HL-60 (cell line): ENCODE data around the gene IL17C.

ENCODE experiments used
- DNase-seq, 2 experiments: peaks; one replicate each; pipeline ENCODE4 v3.0.0-alpha.2; 2010 to 2020; ENCODE audit warnings: low read depth in 1 of 2, low spot score in 1 of 2
- H3K27ac ChIP-seq: fragments of 250-450 bp; sonication (Bioruptor Pico); replicated peaks from 2 replicates; pipeline ENCODE4 v1.5.1; 2020; ENCODE audit warnings: mild to moderate bottlenecking, moderate library complexity
- H3K27me3 ChIP-seq: fragments of 250-450 bp; sonication (Bioruptor Pico); 2 replicates; pipeline ENCODE4 v1.5.1; 2021; ENCODE audit warnings: mild to moderate bottlenecking, moderate library complexity; ENCODE audit not compliant: insufficient read depth, poor library complexity, severe bottlenecking
- H3K4me3 ChIP-seq: replicated peaks from 2 replicates; pipeline ENCODE4 v1.5.1; 2011; ENCODE audit warnings: mild to moderate bottlenecking, control low read depth, low read length; ENCODE audit not compliant: insufficient read depth
- GABPA ChIP-seq: IDR thresholded peaks from 2 replicates; pipeline ENCODE4 v1.6.1; 2012; ENCODE audit warnings: low read depth
- POLR2AphosphoS5 ChIP-seq: IDR thresholded peaks from 2 replicates; pipeline ENCODE4 v1.6.1; 2012; ENCODE audit warnings: low read depth
- SPI1 ChIP-seq: IDR thresholded peaks from 2 replicates; pipeline ENCODE4 v1.6.1; 2012; ENCODE audit warnings: low read depth, mild to moderate bottlenecking, borderline replicate concordance
- TF ChIP-seq, protein P1 (sequence below): IDR thresholded peaks from one replicate; pipeline ENCODE4 v1.5.1; 2011; ENCODE audit warnings: low read length, control low read depth, inconsistent platforms; ENCODE audit not compliant: insufficient read depth
- TF ChIP-seq, protein P2 (sequence below): IDR thresholded peaks from 2 replicates; pipeline ENCODE4 v1.6.1; 2012; ENCODE audit warnings: low read depth; ENCODE audit not compliant: insufficient replicate concordance

Gene IL17C

DNA sequence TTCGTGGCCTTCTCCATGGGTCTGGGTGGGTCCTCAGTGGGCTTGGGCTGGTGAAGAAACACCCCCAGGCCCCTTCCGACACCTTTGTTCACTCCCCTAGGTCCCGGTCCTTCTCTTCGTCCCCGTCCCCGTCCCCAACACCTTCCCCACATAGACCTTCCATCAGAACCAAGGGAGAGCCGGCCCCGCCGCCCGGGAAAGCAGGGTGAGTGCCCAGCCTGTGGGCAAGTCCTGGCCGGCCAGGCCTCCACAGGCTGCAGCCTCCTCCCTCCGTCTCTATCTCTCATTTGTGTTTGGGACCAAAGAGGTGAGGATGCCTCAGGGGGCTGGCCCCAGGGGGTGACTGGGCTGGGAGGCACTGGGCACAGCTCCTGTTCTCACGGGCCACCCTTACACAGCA is 14.5 kb upstream of the IL17C start:
- no peak for TF ChIP-seq GABPA
- no peak for TF ChIP-seq SPI1
- TF ChIP-seq, protein P1, sequence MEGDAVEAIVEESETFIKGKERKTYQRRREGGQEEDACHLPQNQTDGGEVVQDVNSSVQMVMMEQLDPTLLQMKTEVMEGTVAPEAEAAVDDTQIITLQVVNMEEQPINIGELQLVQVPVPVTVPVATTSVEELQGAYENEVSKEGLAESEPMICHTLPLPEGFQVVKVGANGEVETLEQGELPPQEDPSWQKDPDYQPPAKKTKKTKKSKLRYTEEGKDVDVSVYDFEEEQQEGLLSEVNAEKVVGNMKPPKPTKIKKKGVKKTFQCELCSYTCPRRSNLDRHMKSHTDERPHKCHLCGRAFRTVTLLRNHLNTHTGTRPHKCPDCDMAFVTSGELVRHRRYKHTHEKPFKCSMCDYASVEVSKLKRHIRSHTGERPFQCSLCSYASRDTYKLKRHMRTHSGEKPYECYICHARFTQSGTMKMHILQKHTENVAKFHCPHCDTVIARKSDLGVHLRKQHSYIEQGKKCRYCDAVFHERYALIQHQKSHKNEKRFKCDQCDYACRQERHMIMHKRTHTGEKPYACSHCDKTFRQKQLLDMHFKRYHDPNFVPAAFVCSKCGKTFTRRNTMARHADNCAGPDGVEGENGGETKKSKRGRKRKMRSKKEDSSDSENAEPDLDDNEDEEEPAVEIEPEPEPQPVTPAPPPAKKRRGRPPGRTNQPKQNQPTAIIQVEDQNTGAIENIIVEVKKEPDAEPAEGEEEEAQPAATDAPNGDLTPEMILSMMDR: no peak
- TF ChIP-seq POLR2AphosphoS5: no peak
- TF ChIP-seq, protein P2, sequence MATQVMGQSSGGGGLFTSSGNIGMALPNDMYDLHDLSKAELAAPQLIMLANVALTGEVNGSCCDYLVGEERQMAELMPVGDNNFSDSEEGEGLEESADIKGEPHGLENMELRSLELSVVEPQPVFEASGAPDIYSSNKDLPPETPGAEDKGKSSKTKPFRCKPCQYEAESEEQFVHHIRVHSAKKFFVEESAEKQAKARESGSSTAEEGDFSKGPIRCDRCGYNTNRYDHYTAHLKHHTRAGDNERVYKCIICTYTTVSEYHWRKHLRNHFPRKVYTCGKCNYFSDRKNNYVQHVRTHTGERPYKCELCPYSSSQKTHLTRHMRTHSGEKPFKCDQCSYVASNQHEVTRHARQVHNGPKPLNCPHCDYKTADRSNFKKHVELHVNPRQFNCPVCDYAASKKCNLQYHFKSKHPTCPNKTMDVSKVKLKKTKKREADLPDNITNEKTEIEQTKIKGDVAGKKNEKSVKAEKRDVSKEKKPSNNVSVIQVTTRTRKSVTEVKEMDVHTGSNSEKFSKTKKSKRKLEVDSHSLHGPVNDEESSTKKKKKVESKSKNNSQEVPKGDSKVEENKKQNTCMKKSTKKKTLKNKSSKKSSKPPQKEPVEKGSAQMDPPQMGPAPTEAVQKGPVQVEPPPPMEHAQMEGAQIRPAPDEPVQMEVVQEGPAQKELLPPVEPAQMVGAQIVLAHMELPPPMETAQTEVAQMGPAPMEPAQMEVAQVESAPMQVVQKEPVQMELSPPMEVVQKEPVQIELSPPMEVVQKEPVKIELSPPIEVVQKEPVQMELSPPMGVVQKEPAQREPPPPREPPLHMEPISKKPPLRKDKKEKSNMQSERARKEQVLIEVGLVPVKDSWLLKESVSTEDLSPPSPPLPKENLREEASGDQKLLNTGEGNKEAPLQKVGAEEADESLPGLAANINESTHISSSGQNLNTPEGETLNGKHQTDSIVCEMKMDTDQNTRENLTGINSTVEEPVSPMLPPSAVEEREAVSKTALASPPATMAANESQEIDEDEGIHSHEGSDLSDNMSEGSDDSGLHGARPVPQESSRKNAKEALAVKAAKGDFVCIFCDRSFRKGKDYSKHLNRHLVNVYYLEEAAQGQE: no peak

DNA sequence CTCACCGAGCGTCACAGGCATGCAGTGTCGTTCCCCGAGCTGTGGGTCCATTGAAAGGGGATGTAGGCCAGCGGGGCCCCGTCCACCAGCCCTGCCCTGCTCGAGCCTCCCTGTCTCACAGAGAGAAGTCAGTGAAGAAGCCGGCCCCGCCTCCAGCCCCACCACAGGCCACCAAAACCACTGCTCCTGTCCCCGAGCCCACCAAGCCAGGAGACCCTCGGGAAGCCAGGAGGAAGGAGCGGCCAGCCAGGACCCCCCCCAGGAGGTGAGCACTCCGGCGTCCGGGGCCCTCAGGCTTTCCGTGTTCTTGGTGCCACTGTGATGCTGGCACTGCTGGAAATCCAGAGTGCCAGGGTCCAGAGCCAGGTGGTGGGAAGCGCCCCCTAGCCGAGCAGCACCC is 13.9 kb upstream of the IL17C start:
- Histone ChIP-seq H3K4me3 (no peak overlapping the region), H3K27me3 (no peaks in the 10 kb centered on the region), H3K27ac (no peak overlapping the region)
- TF ChIP-seq, protein P2: no peak
- TF ChIP-seq GABPA: no peak
- no peak for TF ChIP-seq SPI1
- TF ChIP-seq, protein P1: no peak
- no peak for TF ChIP-seq POLR2AphosphoS5
- DNase-seq: no peak

More for the DNA sequence above, 14.5 kb upstream of the IL17C start:
- no peak overlapping the region for H3K27ac ChIP-seq
- H3K27me3 ChIP-seq: no peaks in the 10 kb centered on the region
- H3K4me3 ChIP-seq: no peak overlapping the region
- no peak for DNase-seq

DNA sequence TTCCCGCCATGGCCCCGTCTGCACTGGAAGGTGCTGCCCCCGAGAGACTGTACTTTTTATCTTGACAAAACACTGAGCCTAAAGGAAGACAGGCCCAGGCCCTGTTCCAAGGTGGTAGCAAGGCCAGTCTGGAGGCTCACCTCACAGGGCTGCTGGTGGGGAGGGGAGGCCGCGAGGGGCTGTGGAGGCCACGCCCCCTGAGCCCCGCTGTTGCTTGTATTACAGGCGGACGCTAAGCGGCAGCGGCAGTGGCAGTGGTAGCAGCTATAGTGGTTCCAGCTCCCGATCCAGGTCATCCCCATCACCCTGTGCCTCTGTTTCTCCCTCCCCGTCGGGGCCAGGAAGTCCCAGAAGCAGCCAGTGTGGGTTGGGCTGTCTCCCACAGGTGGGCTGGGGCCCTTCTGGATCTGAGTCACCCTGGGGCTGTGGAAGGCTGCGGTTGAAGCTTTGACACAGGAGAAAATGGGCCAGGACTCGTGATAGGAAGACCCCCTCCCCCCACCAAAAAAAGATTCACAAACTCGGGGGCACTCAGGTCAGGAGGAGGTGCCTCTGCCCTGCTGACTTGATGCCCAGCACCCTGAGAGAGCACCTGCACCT is 13.3 kb upstream of the IL17C start:
- H3K27me3 ChIP-seq: no peaks in the 10 kb centered on the region
- H3K27ac ChIP-seq: no peak overlapping the region
- TF ChIP-seq, protein P1: no peak
- TF ChIP-seq, protein P2: no peak
- TF ChIP-seq POLR2AphosphoS5: no peak
- TF ChIP-seq GABPA: no peak
- no peak for TF ChIP-seq SPI1
- DNase-seq: no peak
- H3K4me3 ChIP-seq: no peak overlapping the region
